ENCODE results near the gene TMEM272.
"Not testable (repeated sequence)": the region's sequence is repeated elsewhere in the genome, so short reads cannot be mapped to it uniquely, and the experiment has no call there.

The TMEM272 gene

DNA sequence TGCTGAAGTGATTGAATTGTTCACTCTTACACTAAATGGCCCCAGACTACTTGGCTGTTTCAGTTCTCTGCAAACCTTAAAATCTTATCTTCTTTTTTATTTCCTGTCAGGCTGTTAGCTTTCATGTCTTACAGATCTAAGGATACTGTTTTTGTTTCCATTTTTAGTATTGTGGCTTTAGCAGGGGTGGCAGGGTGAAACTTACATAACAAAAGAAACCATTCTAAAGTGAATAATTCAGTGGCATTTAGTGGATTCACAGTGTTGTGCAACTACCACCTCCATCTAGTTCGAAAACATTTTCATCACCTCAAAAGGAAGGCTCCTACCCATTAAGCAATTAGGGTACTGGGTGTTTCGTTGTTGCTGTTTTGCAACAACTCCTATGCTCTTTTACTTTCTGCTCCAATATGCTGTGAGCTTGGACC is 19.8 kb downstream of the TMEM272 start:
- TF ChIP-seq CSDC2 (CRISPR knock-in tag; IDR thresholded peaks at IDR 0.05) (no peak), TCF4 (CRISPR knock-in tag; IDR thresholded peaks at IDR 0.05; ENCODE audit: borderline replicate concordance) (no peak), ARNTL (CRISPR knock-in tag; IDR thresholded peaks at IDR 0.05; ENCODE audit: borderline replicate concordance, low read depth) (no peak), ZNF70 (CRISPR knock-in tag; IDR thresholded peaks at IDR 0.05) (no peak), ISL1 (CRISPR knock-in tag; IDR thresholded peaks at IDR 0.05) (no peak), ZNF565 (CRISPR knock-in tag; conservative IDR thresholded peaks at IDR 0.05; ENCODE audit: low read depth) (no peak), ZFP3 (CRISPR knock-in tag; IDR thresholded peaks at IDR 0.05) (no peak), OSR1 (CRISPR knock-in tag; IDR thresholded peaks at IDR 0.05) (no peak), SNAI2 (CRISPR knock-in tag; IDR thresholded peaks at IDR 0.05) (no peak)
- TF ChIP-seq, protein P1, sequence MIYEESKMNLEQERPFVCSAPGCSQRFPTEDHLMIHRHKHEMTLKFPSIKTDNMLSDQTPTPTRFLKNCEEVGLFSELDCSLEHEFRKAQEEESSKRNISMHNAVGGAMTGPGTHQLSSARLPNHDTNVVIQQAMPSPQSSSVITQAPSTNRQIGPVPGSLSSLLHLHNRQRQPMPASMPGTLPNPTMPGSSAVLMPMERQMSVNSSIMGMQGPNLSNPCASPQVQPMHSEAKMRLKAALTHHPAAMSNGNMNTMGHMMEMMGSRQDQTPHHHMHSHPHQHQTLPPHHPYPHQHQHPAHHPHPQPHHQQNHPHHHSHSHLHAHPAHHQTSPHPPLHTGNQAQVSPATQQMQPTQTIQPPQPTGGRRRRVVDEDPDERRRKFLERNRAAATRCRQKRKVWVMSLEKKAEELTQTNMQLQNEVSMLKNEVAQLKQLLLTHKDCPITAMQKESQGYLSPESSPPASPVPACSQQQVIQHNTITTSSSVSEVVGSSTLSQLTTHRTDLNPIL (CRISPR knock-in tag; IDR thresholded peaks at IDR 0.05; ENCODE audit: low read depth), result no peak
- no peak for ATAC-seq

DNA sequence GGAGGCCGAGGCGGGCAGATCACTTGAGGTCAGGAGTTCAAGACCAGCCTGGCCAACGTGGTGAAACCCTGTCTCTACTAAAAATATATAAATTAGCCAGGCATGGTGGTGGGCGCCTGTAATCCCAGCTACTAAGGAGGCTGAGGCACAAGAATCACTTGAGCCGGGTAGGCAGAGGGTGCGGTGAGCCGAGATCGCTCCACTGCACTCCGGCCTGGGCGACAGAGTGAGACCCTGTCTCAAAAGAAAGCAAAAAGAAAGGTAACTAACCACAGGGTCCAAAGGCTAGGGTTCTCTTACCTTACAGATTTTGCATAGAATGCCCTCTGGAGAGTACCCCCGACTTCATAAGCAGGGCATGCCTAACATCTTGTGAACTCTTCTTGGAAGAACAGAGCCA is 20.3 kb downstream of the TMEM272 start:
- ATAC-seq, result not testable (repeated sequence)

DNA sequence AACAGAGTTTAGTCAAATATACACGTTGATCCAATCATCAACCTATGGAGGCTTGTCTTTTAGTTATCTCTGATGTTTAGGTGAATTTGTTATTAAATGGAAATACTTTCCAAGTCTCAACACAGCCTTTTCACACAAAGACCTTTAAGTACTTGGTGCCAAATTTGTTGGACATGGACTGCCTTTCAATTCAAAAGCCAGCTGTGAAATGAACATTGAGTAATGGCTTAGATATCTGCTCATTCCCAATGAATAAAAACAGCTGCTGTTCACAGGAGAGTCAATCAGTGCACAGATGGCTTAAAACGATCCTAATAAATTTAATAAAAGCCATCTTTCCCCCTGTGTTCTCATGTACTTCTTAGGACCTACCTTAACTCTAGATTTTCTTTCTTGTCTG is 21.1 kb downstream of the TMEM272 start:
- no peak for ATAC-seq
- TF ChIP-seq SNAI2 (CRISPR knock-in tag; IDR thresholded peaks at IDR 0.05) (no peak), CSDC2 (CRISPR knock-in tag; IDR thresholded peaks at IDR 0.05) (no peak), ZNF8 (CRISPR knock-in tag; IDR thresholded peaks at IDR 0.05) (no peak), ZC3H10 (CRISPR knock-in tag; IDR thresholded peaks at IDR 0.05) (no peak), ZNF70 (CRISPR knock-in tag; IDR thresholded peaks at IDR 0.05) (no peak), PPARA (CRISPR knock-in tag; IDR thresholded peaks at IDR 0.05; ENCODE audit: borderline replicate concordance) (no peak)
- TF ChIP-seq, protein P2, sequence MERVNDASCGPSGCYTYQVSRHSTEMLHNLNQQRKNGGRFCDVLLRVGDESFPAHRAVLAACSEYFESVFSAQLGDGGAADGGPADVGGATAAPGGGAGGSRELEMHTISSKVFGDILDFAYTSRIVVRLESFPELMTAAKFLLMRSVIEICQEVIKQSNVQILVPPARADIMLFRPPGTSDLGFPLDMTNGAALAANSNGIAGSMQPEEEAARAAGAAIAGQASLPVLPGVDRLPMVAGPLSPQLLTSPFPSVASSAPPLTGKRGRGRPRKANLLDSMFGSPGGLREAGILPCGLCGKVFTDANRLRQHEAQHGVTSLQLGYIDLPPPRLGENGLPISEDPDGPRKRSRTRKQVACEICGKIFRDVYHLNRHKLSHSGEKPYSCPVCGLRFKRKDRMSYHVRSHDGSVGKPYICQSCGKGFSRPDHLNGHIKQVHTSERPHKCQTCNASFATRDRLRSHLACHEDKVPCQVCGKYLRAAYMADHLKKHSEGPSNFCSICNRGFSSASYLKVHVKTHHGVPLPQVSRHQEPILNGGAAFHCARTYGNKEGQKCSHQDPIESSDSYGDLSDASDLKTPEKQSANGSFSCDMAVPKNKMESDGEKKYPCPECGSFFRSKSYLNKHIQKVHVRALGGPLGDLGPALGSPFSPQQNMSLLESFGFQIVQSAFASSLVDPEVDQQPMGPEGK (CRISPR knock-in tag; IDR thresholded peaks at IDR 0.05; ENCODE audit: borderline replicate concordance), result no peak
- TF ChIP-seq, protein P3, sequence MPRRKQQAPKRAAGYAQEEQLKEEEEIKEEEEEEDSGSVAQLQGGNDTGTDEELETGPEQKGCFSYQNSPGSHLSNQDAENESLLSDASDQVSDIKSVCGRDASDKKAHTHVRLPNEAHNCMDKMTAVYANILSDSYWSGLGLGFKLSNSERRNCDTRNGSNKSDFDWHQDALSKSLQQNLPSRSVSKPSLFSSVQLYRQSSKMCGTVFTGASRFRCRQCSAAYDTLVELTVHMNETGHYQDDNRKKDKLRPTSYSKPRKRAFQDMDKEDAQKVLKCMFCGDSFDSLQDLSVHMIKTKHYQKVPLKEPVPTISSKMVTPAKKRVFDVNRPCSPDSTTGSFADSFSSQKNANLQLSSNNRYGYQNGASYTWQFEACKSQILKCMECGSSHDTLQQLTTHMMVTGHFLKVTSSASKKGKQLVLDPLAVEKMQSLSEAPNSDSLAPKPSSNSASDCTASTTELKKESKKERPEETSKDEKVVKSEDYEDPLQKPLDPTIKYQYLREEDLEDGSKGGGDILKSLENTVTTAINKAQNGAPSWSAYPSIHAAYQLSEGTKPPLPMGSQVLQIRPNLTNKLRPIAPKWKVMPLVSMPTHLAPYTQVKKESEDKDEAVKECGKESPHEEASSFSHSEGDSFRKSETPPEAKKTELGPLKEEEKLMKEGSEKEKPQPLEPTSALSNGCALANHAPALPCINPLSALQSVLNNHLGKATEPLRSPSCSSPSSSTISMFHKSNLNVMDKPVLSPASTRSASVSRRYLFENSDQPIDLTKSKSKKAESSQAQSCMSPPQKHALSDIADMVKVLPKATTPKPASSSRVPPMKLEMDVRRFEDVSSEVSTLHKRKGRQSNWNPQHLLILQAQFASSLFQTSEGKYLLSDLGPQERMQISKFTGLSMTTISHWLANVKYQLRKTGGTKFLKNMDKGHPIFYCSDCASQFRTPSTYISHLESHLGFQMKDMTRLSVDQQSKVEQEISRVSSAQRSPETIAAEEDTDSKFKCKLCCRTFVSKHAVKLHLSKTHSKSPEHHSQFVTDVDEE (CRISPR knock-in tag; IDR thresholded peaks at IDR 0.05), result no peak
- TF ChIP-seq, protein P4, sequence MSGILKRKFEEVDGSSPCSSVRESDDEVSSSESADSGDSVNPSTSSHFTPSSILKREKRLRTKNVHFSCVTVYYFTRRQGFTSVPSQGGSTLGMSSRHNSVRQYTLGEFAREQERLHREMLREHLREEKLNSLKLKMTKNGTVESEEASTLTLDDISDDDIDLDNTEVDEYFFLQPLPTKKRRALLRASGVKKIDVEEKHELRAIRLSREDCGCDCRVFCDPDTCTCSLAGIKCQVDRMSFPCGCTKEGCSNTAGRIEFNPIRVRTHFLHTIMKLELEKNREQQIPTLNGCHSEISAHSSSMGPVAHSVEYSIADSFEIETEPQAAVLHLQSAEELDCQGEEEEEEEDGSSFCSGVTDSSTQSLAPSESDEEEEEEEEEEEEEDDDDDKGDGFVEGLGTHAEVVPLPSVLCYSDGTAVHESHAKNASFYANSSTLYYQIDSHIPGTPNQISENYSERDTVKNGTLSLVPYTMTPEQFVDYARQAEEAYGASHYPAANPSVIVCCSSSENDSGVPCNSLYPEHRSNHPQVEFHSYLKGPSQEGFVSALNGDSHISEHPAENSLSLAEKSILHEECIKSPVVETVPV (CRISPR knock-in tag; IDR thresholded peaks at IDR 0.05), result no peak

DNA sequence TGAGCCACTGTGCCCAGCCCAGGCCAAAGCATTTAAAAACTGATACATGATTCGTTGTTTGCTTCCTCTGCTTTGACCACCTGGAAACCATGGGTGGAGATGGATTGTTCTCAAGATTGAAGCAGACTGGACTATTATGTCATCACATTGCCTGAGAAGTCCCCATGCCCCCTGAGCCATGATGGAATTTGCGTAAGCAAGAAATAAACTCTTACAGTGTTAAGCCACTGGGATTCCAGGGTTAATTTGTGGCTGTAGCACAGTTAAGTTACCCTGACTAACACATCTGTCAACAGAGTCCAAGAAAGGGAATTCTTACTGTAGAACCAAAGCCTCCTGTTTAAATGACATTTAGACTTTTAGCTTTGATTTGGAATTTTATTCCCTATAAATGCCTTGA is 21.6 kb downstream of the TMEM272 start:
- ATAC-seq, result no peak

DNA sequence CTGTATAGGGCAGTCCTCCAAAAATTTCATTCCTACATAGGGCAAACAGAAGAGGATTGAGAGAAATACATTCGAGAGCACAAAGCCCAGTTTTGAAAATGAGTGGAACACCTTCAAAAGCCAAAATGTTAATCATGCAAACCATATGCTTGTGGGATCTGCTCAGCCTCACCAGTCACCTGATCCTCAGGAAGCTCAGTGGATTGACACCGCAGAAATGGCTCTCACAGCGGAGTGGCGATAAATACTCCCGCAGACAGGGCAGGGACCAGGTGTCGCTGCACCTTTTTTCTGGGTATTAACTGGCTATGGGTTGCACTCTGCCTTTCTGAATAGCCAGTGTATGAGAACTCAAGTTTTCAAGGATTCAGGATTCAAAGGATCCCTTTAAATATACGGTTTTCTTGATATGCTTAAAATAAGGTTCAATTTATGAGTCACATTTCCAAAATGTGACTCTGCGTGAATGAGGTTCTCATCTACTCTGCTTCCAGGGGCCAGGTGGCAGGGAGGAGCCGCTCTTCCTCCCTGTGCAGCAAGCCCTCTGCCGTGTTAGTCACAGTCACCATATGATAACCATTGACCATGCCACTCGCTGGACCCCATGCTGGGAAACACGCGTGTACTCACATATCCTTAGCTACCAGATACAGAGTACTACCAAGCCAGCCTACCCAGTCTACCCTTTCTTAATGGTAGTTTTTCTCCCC is 22.7 kb downstream of the TMEM272 start:
- ATAC-seq, result no peak
- TF ChIP-seq TCF4 (CRISPR knock-in tag; IDR thresholded peaks at IDR 0.05; ENCODE audit: borderline replicate concordance) (no peak), ARNTL (CRISPR knock-in tag; IDR thresholded peaks at IDR 0.05; ENCODE audit: borderline replicate concordance, low read depth) (no peak)

More for the DNA sequence above, 21.6 kb downstream of the TMEM272 start:
- TF ChIP-seq ZFP3 (CRISPR knock-in tag; IDR thresholded peaks at IDR 0.05), result no peak

DNA sequence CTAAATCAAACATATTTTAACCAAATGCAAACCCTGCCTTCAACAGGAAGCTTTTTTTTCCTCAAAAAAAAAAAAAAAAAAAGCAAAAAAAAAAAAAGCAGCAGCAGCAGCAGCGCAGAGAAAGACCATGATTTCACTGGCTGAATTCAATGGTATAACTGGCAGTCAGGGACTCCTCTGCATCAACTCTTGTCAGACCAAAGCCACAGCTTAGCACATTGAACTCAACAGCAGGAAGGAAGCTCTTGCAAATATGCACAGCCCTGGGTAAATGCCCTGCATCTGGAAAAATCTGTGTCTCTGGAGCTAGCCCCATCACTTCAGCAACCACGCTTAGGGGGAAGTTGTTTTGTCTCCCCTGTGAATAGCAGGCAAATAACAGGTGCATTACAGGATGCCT is 23.4 kb downstream of the TMEM272 start:
- TF ChIP-seq TCF4 (CRISPR knock-in tag; IDR thresholded peaks at IDR 0.05; ENCODE audit: borderline replicate concordance) (no peak), SNAI2 (CRISPR knock-in tag; IDR thresholded peaks at IDR 0.05) (no peak), ZC3H10 (CRISPR knock-in tag; IDR thresholded peaks at IDR 0.05) (no peak), BACH2 (CRISPR knock-in tag; IDR thresholded peaks at IDR 0.05; ENCODE audit: borderline replicate concordance) (no peak)
- ATAC-seq, result no peak
